Body of pancreas (tissue), 4 donors: ENCODE results near the gene SLC16A12. TPM values are rescaled to one million over a fixed set of nuclear protein-coding genes. Genes with fewer than 3 reads are reported as not detected.

Experiments
- ATAC-seq: fragments of 150-250 bp; one replicate; pipeline ENCODE4 v1.9.1; 2016
- DNase-seq, 4 donors: peaks; one replicate each; pipeline ENCODE4 v3.0.0-alpha.2; 2019
- H3K27ac ChIP-seq, 4 donors: fragments of 200-600 bp; sonication (generic); 1 replicate in 3 of 4; 2 replicates in 1 of 4; pipeline versions ENCODE4 v1.5.1 to v1.6.1; 2016 to 2019; ENCODE audit warnings: mild to moderate bottlenecking in 1 of 4, mixed read lengths in 1 of 4, moderate library complexity in 1 of 4
- H3K27me3 ChIP-seq, 2 donors: fragments of 200-600 bp; sonication (generic); one replicate each; pipeline ENCODE4 v1.6.0; 2016; ENCODE audit warnings: mild to moderate bottlenecking in 1 of 2
- H3K36me3 ChIP-seq, 2 donors: fragments of 200-600 bp; sonication (generic); replicated peaks in 1 of 2; 2 replicates each; pipeline ENCODE4 v1.5.1; 2016; ENCODE audit warnings: low read depth in 2 of 2; ENCODE audit not compliant: insufficient read depth in 1 of 2
- H3K4me1 ChIP-seq: fragments of 200-600 bp; sonication (generic); one replicate; pipeline ENCODE4 v1.6.0; 2016
- H3K4me3 ChIP-seq, 2 donors: fragments of 200-600 bp; sonication (generic); 1 replicate in 1 of 2; 2 replicates in 1 of 2; pipeline ENCODE4 v1.5.1; 2016 to 2019
- H3K9me3 ChIP-seq, 3 donors: fragments of 200-600 bp; sonication (generic); 1 replicate in 2 of 3; 2 replicates in 1 of 3; pipeline ENCODE4 v1.5.1; 2016
- CTCF ChIP-seq, 7 experiments: fragments of 450-650 bp in 4 of 7; fragments of 200-600 bp in 3 of 7; sonication (generic) in 3 of 7; IDR thresholded peaks; one replicate each; pipeline ENCODE4 v1.5.1; 2016 to 2019; ENCODE audit warnings: antibody characterized with exemption in 7 of 7
- POLR2A ChIP-seq, 3 donors: fragments of 450-650 bp; IDR thresholded peaks; one replicate each; pipeline ENCODE4 v1.6.1; 2016; ENCODE audit warnings: antibody characterized with exemption in 3 of 3, mild to moderate bottlenecking in 2 of 3
- WGBS, 2 donors: methylation state at CpG; one replicate each; pipeline ENCODE4 v1.1.5; 2017; 5-methylcytosine and 5-hydroxymethylcytosine counted together
- intact Hi-C: fragments of 100-400 bp; cut with DNase I; formaldehyde crosslinking; loops from one replicate; pipeline ENCODE4 v1.15.1; 2023
- total RNA-seq, 2 donors: library from RNA; depleted of rRNA; stranded (reverse); fragments of >200 nt; gene quantifications; one replicate each; pipeline ENCODE4 v1.1.0, GENCODE V29; 2016

Gene SLC16A12
- total RNA-seq, 2 donors from 2014 or later, result 19.5 to 26.7 TPM

GRCh38 chr10:89468191-89468965, 67.0 kb downstream of the SLC16A12 start:
- peak; percentile 79 for ATAC-seq
- DNase-seq, result peak; percentile 27 to 64 (median 56)
- no peaks in the 10 kb centered on the region for H3K36me3 ChIP-seq
- H3K4me1 ChIP-seq, result peaks cover 64% of the 10 kb centered on the region
- no peak overlapping the region for H3K4me3 ChIP-seq
- no peaks in the 10 kb centered on the region for H3K27me3 ChIP-seq
- WGBS, 2 donors, result 47% methylated on average over 9 of the region's 9 CpGs
- peak overlapping the region; percentile 53 to 75 (median 58) for H3K27ac ChIP-seq
- no peaks in the 10 kb centered on the region for H3K9me3 ChIP-seq
- intact Hi-C loops, result no loop called here
- TF ChIP-seq POLR2A (IDR thresholded peaks at IDR 0.05) (no peak), CTCF (IDR thresholded peaks at IDR 0.05) (no peak)

GRCh38 chr10:89466599-89467035, 68.8 kb downstream of the SLC16A12 start:
- TF ChIP-seq POLR2A (IDR thresholded peaks at IDR 0.05) (no peak), CTCF (IDR thresholded peaks at IDR 0.05) (peak in 6 of 7 experiments; percentile 16 to 54 (median 45))
- no peaks in the 10 kb centered on the region for H3K36me3 ChIP-seq
- WGBS, 2 donors, result 34% methylated on average over 3 of the region's 3 CpGs
- peak overlapping the region; percentile 9 to 53 (median 38) for H3K27ac ChIP-seq
- H3K9me3 ChIP-seq, result no peaks in the 10 kb centered on the region
- no peaks in the 10 kb centered on the region for H3K27me3 ChIP-seq
- intact Hi-C loops, result no loop called here
- ATAC-seq (peak; percentile 40), DNase-seq (peak in 3 of 4 donors; percentile 35 to 39 (median 38))
- H3K4me3 ChIP-seq, result no peak overlapping the region
- H3K4me1 ChIP-seq, result peaks cover 63% of the 10 kb centered on the region

DNA sequence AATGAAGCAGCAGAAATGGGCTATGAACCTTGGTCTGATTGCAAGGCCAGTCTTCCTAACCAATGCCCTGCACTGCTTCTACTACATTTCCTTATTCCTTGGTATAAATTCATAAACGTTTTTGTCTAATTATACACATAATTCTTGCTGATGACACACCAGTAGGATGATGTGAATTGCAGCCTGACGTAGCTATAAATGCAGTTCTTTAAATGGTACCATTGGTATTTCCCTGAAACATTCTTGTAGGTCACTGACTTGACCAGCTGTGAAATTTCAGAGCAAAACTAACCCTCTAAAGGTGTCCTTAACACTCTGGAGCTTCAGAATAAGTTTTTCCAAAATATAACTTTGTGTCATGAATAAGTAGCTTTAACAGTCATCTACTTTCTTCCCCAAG, 70.2 kb downstream of the SLC16A12 start:
- H3K4me1 ChIP-seq, result peaks cover 49% of the 10 kb centered on the region
- no peaks in the 10 kb centered on the region for H3K27me3 ChIP-seq
- H3K27ac ChIP-seq, result no peak overlapping the region
- DNase-seq (no peak), ATAC-seq (no peak)
- intact Hi-C loops, result no loop called here
- WGBS, 2 donors, result 26 to 62% methylated on average over 2 of the region's 2 CpGs
- no peaks in the 10 kb centered on the region for H3K9me3 ChIP-seq
- TF ChIP-seq CTCF (IDR thresholded peaks at IDR 0.05) (no peak), POLR2A (IDR thresholded peaks at IDR 0.05) (no peak)
- no peak overlapping the region for H3K4me3 ChIP-seq
- no peaks in the 10 kb centered on the region for H3K36me3 ChIP-seq

DNA sequence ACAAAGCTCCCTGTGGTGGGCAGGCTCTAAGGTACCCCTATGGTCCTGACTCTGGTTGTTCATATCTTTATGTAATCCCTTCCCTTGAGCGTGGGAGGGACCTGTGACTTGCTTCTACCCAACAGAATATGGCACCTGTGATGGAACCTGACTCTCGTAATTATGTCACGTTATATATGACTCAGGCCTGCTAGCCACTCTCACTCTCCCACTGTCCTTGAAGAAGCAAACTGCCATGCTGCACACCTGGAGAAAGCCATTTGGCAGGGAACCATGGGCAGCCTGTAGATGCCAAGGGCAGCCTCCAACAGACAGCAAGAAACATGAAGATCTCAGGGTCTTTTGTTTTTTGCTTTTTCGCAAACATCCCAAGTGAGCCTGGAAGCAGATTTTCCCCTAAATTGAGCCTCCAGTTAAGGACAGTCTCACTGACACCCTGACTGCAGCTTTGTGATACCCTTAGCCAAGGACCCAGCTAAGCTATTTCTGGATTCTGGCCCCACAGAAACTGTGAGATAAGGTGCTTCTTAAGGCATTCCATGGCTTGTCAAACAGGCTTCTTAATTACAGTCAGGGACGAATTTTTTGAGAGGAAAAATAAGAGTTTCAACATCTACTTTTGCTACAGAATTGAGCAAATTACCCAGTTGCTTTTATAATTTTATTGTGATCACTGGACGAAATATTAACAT, 71.4 kb downstream of the SLC16A12 start:
- DNase-seq, result peak; percentile 51 to 74 (median 68)
- Histone ChIP-seq H3K4me3 (no peak overlapping the region), H3K27me3 (no peaks in the 10 kb centered on the region), H3K4me1 (peaks cover 37% of the 10 kb centered on the region), H3K9me3 (no peaks in the 10 kb centered on the region), H3K36me3 (no peaks in the 10 kb centered on the region), H3K27ac (peak overlapping the region; percentile 29 to 61 (median 46))
- intact Hi-C loops, result no loop called here
- WGBS, 2 donors, result 60 to 63% methylated on average over 6 of the region's 6 CpGs
- TF ChIP-seq POLR2A (IDR thresholded peaks at IDR 0.05), result no peak
- TF ChIP-seq CTCF (IDR thresholded peaks at IDR 0.05), result no peak
- peak; percentile 78 for ATAC-seq
